Germinal center (tissue), 1 donor: ENCODE data around the gene ZNF584.
"Not testable (repeated sequence)": the region's sequence is repeated elsewhere in the genome, so short reads cannot be mapped to it uniquely, and the experiment has no call there.

Experiments used
- DNase-seq: peaks from one replicate; pipeline ENCODE4 v3.0.0; 2012; ENCODE audit warnings: mixed read lengths, low spot score

The ZNF584 gene

DNA sequence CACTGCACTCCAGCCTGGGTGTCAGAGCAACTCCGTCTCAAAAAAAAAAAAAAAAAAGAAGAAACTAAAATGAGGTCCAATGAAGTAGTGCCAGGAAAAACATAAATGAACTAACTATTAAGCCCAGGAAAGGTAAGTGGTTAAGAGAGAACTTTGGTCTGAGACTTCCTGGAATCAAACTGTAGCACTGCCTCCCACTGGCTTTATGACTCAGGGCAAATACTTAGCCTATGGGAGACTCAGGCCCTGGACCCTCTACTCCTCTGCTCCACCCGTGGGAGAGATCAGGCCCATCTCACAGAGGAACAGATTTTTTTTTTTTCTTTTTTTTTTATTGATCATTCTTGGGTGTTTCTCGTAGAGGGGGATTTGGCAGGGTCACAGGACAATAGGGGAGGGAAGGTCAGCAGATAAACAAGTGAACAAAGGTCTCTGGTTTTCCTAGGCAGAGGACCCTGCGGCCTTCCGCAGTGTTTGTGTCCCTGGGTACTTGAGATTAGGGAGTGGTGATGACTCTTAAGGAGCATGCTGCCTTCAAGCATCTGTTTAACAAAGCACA, 4.5 kb upstream of the ZNF584 start:
- DNase-seq: not testable (repeated sequence)

DNA sequence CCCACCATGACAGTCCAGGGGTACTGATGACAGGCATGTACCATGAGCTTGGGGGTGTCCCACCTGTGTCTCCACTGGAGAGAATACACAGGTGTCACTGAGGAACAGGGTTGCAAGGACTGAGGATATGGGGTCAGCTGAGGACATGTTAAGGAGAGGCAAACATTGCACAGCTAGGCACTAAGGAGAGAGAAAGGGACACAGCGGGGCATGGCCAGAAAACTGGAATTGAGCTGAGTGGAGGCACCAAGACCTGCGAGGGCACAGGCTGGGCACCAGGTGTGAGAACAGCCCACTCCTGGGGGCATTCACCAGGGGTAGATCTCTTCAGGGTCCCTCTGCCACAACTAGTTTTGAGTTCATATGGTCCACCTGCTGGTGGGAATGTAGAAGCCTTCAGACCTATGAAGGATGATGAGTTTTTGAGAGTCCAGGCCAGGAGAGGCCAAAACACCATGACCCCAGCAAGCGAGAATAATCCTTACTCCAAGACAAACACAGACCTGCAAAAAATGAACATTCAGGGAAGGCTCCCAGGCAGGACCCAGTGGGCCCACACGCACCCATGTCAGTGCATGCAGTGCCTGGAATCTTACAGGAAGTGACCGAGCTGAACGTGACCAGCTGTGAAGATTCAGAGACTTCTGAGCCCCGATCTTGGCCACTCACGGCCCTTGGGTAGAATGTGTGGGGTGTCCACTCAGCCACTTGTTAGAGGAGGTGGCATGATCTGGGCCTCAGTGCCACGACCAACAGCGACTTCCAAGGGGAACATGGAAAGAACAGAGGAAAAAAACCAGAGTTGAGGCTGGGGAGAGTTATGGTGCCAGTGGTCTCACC, 1.4 kb upstream of the ZNF584 start:
- no peak for DNase-seq

DNA sequence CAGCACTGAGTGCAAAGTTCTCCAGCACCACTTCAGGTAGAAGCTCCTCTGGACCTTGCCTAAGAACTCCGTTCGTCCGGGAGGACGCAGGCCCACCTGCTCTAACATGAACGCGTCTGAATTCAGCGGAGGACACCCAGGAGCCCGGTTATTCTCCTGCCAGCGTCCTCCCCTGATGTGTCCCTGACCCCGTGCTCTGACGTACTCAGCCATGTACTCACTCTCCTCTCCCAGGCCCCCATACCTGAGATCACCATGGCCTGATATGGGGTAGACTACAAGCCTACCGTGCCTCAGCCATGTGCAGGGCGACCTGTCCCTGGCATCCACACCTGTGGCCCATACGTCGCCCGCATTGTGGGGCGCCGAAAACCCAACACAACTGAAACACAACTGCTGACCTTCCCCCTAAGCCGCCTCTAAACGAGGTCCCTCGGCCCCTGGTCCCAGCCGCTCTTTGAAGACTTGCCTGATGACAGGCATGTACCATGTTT, 744 bp upstream of the ZNF584 start:
- no peak for DNase-seq

DNA sequence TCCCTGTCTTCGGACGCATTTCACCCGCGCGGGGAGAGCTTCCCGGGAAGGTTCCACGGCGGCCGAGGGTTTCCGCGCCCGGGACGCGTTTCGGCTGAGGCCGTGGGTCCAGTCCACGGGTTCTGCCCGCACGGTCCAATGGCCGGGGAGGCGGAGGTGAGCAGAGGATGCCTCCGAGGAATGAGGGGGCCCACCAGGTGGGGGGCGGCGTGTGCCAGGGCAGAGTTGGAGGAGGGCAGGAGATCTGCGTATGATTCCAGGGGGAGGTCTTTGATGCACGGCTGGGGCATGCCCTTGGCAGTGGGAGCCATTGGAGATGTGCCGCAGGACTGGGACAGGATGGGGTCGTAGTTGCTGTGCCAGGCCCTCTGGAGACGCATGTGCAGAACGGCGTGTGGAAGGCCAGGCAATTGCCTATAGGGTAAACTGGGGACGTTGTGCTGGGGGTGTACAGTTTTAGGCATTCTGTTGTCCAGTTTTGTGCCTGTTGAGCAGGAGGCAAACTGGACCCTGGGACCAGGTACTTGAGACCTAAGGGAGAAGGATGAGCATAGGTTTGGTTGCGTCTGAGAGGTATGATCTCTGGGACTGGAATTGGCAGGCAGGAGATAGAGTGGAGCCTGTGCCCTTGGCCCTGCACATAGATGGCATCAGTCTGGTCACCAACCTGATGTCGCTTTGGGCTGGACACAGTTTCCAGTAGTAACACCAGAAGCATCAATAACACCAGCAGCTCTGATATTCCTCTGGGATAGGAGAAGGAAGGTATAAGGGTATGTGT, 751 bp downstream of the ZNF584 start:
- DNase-seq: no peak

DNA sequence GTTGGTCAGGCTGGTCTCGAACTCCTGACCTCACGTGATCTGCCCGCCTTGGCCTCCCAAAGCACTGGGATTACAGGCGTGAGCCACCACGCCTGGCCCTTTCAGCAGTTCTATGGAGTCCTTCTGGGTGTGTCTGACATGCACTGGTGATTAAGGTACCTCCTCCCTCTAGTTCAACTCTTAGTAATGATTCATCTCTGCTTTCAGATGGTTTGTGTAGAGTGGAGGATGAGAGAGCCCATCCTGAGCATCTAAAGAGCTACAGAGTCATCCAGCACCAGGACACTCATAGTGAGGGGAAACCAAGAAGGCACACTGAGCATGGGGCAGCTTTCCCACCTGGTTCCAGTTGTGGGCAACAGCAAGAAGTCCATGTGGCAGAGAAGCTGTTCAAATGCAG, 8.2 kb downstream of the ZNF584 start:
- DNase-seq: no peak

DNA sequence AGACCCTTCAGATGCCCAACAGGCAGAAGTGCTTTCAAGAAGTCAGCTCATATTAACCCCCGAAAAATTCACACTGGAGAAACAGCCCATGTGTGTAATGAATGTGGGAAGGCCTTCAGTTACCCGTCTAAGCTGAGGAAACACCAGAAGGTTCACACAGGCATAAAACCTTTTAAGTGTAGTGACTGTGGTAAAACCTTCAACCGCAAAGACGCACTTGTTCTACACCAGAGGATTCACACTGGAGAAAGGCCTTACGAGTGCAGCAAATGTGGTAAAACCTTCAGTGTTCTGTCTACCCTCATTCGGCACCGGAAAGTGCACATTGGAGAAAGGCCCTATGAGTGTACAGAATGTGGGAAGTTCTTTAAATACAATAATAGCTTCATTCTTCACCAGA, 8.6 kb downstream of the ZNF584 start:
- no peak for DNase-seq

DNA sequence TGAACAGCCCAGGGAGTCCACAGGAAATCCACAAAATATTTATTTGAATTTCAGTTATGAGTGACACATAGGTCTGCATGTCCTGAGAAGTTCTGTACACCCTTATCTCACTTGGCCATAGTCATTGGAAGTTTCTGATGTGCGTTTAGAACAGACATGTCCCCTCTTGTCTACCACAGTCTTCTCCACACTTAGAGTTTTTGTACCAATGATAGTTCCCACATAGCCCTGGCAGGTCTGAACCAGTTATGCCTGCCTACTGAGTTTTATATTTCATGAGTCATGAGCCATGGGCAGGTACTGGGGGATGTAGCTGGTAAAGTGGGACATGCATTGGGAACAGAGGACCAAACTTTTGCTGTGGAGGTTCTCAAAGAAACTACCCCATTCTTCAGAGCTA, 20.2 kb downstream of the ZNF584 start:
- DNase-seq: no peak

DNA sequence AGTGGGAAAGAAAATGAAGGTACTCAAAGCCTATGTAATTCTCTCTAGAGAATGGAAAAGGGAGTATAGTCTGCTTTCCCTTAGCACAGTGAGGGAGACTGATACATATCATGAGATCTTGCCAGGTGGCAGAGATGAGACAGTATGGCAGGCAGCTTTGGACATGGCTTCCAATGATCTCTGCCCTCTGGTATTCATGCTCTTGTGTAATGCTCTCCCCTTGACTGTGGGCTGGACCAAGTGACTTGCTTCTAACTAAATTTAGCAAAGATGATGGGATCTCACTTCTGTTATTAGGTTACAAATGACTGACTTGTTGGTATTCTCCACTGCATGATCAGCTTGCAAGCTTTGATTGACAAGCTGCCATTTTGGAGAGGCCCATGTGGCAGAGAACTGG, 21.3 kb downstream of the ZNF584 start:
- no peak for DNase-seq

DNA sequence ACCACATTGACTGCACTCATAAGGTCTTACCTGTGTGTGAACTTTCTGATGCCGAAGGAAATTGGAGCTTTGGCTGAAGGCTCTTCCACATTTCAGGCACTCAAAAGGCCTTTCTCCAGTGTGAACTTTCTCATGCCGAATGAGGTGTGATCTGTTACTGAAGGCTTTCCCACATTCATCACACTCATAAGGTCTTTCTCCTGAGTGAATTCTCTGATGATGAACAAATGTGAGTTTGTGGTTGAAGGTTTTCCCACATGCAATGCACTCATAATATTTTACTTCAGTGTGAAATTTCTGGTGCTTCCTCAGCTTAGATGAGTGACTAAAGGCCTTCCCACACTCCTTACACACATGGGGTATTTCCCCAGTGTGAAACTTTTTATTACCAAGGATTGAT, 25.8 kb downstream of the ZNF584 start:
- DNase-seq: no peak

DNA sequence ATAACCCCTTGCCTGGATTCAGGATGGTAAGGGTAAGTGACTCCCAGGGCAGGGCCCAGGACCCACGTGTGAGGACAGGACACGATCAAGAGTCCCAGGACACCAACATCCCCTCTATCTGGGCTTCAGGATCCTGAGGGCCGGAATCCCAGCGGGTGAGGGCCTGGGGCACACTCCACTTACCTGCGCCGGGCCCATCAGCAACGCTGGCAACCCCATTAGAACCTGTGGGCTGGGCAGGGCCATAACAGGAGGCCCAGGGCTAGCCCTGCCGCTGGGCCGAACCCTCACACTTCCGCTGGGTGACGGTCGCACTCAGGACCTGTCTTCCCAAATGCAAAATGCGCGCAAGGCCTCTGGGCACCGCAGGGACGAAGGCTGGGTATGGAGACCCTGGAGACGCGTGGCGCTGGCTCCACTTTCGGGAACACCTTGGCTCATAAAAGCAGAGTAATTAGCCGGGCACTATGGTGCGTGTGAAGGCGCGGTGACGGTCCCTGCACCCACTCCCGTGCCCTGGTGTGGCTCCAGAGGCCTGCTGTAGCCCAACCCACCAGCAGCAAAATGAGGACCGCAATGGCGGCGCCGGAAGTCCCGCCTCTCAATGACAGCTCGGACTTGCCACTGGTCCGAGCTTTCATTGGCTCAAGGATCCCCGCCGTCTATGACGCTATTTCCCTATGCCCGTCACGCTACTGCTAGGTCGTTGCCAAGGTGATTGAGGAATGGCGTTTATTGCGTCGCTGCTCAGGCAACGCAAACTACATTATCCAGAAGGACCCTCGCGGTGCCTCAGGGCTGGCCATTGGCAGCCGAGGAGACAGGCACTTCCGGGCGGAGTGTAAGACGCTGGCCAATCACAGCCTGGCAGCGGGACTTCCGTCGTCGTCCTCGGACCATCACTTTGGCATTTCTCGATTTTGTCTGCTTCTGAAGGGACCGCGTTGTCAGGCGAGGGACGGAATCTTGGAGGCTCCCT, 31.4 kb downstream of the ZNF584 start, which contains the start of gene ZNF132:
TSS of gene ZNF132 (minus strand) at position 578 of the 979 bp plus-strand sequence. CDS start at position 246, 332 bp downstream.
- peak; percentile 98 for DNase-seq

DNA sequence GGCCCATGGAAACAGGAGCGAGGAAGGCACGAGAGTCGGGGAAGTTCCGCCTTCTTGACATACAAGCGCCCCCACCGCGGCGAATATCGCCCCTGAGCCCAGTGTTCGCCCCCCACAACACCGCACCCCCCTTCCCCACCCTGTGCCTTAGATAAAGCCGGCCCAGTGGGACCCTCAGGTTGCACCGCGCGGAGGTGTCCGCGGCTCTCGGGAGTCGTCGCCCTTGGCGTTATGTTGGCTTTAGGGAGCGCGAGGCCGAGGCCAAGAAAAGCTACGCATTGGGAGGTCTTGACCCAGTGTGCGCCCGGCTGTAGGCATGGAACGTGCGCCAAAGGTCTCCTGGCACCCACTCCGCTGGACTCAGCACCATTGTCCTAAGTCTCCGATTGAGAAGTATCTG, 32.1 kb downstream of the ZNF584 start:
- DNase-seq: no peak

DNA sequence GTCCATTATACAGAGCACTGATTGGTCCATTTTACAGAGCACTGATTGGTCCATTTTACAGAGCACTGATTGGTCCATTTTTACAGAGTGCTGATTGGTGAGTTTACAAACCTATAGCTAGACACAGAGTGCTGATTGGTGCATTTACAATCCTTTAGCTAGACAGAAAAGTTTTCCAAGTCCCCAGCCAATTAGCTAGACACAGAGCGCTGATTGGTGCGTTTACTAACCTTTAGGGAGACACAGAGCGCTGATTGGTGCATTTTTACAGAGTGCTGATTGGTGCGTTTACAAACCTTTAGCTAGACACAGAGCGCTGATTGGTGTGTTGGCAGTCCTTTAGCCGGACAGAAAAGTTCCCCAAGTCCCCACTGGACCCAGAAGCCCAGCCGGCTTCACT, 34.5 kb downstream of the ZNF584 start:
- not testable (repeated sequence) for DNase-seq

DNA sequence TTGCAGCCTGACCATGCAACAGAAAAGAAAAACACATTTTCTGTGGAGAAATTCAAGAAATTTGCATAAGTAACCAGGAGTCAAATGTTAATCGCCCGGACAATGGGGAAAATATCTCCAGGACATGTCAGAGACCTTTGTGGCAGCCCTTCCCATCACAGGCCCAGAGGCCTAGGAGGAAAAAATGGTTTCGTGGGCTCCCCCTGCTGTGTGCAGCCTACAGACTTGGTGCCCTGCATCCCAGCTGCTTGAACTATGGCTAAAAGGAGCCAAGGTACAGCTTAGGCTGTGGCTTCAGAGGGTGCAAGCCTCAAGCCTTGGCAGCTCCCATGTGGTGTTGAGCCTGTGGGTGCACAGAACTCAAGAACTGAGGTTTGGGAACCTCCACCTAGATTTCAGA, 40.4 kb downstream of the ZNF584 start:
- not testable (repeated sequence) for DNase-seq

DNA sequence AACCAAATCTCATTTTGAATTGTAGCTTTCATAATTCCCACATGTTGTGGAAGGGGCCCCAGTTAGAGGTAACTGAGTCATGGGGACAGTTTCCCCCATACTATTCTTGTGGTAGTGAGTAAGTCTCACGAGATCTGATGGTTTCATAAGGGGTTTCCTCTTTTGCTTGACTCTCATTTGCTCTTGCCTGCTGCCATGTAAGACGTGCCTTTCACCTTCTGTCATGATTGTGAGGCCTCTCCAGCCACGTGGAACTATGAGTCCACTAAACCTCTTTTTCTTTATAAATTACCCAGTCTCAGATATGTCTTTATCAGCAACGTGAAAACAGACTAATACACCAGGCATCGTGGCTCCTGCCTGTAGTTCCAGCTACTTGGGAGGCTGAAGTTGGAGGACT, 41.5 kb downstream of the ZNF584 start:
- not testable (repeated sequence) for DNase-seq

DNA sequence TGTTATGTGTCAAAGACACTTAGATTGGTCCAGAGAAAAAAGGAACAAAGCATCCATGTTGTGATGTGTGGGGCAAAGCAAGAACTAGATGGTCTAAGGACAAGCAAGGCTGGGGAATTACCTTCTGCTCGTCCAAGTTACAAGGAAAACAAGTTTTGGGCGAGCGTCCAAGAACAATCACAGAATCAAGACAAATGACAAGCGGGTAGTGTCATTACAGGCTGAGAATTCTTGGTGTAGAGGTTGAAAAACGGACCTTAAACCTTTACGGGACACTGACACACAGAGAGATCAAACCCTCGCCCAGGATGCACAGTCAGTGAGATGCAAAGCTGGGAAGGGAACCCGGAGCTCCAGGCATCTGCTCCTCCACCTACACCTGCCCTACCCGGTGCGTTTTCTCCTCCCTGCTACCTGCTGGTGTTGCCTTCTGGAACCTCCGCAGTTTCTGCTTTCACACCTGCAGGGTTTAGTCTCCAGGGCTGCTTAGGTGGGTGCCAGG, 42.5 kb downstream of the ZNF584 start:
- no peak for DNase-seq

DNA sequence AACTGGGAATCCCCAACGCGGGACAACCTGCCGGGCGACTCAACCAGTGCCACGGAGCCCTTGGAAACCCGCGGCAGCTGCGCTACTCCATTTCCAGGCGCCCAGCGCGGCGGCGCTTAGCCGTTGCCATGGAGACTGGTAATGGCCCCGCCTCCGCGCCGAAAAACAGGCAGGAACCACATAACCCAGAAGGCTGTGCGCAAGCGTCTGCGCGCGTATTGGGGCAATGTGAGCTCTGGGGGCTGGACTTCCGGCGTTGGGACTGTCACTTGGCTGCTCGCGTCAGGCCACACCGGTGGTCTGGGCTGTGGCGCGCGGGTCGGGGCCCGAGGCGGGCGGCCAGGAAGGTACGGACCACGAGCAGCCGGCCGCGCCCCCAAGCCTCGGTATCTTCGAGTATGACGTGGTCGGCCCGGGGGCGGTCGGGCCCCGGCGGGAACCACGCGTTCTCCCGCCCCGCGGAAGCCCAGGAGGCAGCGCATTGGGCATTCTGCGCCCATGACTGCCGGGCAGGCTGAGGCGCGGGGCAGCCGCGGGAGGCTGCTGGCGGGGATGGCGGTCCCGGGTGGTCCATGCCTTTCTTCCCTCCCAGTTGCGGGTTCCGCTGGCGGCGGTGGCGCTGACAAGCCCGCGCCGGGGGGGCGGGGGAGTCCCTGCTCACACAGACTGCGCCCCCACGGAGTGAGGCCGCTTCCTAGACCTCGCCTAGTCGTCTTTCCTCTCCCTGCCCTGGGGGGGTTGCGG, 43.1 kb downstream of the ZNF584 start, which contains the start of gene ZNF324B:
TSS of gene ZNF324B (plus strand) at position 265 of the 744 bp plus-strand sequence. CDS start 2,080 bp downstream, outside the sequence.
- DNase-seq: peak; percentile 95

DNA sequence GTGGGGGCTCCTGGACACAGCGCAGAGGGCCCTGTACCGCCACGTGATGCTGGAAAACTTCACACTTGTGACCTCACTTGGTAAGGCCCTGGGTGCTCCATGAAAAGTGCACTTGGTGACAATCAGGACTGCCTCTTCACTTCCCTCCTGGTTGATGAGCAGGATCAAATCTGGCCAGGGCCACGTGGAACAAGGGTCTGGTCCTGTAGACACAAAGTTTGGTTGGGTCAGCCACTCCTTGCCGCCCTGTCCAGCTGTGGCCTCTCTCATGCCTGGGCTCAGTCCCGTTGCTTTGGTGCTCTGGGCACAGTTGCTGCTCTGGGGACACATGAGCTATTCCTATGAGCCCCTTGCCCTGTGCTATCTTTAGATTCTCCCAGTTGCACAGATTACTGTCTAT, 45.3 kb downstream of the ZNF584 start:
- DNase-seq: no peak

DNA sequence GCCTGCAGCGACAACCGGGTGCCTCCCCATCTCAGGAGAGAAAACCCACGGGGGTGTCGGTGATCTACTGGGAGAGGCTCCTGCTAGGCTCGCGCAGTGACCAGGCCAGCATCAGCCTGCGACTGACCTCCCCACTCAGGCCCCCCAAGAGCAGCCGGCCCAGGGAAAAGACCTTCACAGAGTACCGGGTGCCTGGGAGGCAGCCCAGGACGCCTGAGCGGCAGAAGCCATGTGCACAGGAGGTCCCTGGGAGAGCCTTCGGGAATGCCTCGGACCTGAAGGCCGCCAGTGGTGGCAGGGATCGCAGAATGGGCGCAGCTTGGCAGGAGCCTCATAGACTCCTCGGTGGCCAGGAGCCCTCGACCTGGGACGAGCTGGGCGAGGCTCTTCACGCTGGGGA, 46.9 kb downstream of the ZNF584 start:
- no peak for DNase-seq

DNA sequence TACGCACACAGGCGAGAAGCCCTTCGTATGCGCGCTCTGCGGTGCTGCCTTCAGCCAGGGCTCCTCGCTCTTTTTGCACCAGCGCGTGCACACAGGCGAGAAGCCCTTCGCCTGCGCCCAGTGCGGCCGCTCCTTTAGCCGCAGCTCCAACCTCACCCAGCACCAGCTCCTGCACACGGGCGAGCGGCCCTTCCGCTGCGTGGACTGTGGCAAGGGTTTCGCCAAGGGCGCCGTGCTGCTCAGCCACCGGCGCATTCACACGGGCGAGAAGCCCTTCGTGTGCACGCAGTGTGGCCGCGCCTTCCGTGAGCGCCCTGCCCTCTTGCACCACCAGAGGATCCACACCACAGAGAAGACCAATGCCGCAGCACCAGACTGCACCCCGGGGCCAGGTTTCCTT, 47.7 kb downstream of the ZNF584 start:
- no peak for DNase-seq

DNA sequence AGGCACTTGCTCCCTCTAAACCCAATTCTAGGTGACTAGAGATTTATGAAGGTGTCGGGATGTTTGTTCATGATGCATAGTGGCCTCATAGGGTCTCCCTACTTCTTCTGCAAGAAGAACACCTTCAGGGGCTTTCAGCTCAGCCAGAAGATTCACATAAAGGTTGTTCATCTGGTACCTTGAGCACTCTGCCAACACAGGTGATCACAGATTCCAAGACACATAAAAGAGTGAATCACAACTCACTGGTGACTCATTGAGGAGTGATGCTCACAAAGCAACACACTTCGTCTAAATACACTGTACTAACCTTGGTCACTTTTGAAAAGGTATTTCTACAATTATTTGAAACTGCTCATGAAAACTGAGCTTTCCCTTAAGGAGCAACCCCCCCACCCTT, 51.6 kb downstream of the ZNF584 start:
- DNase-seq: no peak
